DOHH2 (cell line): ENCODE results near the gene UGT1A5.

Experiments used
- EZH2phosphoT487 ChIP-seq: fragments of 200-600 bp; sonication (generic); IDR thresholded peaks from 2 replicates; pipeline ENCODE4 v1.6.1; 2017; ENCODE audit warnings: borderline replicate concordance, mild to moderate bottlenecking, antibody characterized with exemption, low read length, moderate library complexity, mixed read lengths
- TF ChIP-seq, protein P1 (sequence below): fragments of 200-600 bp; sonication (generic); IDR thresholded peaks from one replicate; pipeline ENCODE4 v1.5.1; 2014; ENCODE audit warnings: antibody characterized with exemption, mild to moderate bottlenecking, low read depth, low read length; ENCODE audit not compliant: poor library complexity, severe bottlenecking

DNA sequence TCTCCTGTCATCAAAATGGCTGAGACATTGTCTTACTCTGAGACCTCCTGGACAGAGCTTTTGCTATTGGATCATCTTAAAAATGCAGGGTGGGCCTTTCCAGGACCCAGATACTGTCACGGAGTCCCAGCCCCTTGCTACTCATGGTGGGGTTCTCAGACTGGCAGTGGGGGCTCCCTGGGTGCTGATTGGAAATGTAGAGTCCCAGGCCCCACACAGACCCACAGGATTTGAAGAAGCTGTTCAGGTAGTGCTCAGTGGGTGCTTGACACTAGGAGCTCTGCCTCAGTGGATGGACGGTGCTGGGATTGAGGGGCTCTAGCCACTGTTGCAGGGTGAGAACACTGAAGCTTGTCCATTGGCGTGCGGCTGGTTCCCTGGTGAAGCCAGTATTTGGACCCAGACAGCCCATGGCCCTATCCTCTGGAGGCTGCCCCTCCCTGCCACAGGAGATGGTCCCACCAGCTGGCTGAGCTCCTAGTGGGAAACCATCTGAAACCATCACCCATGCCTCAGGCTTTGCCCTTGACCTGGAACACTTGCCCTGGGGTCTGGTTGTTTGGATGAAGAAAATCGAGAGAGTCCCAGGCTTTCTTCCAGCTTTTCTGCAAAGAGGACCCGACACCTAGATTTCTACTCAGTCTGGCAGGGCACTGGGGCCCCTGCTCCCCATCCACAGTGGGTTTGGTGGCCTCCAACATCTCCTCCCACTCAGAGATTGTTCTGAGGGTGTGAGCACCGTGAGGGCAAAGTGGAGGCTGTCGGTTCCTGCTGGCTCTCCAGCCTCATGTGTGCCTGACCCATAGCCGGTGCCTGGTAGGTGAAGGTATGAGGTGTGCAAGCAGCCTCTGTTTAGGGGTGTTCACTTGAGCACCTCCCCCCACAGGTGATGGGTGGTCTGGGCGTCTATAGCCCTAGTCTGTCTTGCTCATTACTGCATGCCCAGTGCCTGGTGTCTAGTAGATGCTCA, 95.5 kb downstream of the UGT1A5 start:
- TF ChIP-seq, protein P1, sequence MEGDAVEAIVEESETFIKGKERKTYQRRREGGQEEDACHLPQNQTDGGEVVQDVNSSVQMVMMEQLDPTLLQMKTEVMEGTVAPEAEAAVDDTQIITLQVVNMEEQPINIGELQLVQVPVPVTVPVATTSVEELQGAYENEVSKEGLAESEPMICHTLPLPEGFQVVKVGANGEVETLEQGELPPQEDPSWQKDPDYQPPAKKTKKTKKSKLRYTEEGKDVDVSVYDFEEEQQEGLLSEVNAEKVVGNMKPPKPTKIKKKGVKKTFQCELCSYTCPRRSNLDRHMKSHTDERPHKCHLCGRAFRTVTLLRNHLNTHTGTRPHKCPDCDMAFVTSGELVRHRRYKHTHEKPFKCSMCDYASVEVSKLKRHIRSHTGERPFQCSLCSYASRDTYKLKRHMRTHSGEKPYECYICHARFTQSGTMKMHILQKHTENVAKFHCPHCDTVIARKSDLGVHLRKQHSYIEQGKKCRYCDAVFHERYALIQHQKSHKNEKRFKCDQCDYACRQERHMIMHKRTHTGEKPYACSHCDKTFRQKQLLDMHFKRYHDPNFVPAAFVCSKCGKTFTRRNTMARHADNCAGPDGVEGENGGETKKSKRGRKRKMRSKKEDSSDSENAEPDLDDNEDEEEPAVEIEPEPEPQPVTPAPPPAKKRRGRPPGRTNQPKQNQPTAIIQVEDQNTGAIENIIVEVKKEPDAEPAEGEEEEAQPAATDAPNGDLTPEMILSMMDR, result no peak
- TF ChIP-seq EZH2phosphoT487, result no peak
